ENCODE data around the gene UGT1A5. TPM values are rescaled to one million over a fixed set of nuclear protein-coding genes. Genes with fewer than 3 reads are reported as not detected.
"Not testable (repeated sequence)": the region's sequence is repeated elsewhere in the genome, so short reads cannot be mapped to it uniquely, and the experiment has no call there.

The UGT1A5 gene
- total RNA-seq, 2 donors from 2014 or later, result not detected

DNA sequence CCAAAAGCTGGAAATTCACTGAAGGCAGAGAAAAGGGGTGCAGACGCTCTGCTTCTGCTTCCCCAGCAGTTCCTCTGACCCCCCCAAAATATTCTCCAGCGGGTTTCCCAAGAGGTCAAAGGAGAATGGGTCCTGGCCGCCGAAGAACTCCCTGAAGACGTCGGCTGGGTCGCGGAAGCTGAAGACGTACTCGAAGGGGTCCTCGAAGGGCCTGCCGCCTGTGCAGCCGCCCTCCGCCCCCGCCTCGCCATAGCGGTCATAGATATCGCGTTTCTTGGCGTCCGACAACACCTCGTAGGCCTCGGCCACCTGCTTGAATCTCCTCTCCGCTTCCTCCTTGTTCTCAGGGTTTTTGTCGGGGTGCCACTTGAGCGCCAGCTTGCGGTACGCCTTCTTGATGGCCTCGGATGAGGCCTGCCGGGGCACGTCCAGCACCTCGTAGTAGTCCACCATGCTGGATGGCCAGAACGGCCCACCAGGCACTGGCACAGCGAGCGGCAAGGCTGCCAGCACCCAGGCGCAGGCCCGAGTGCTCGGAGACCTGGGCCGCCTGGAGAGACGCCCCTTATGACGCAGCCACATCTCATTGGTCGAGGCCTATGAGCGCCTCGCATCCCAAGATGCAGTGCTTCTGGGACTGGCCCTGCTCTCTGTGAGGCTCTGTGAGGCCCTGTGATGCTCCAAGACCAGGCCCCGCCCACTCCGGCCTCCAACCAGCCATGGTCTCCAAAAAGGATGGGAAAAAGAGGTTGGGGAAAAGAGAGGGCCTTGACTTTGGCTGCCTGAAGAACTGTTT, 31.0 kb downstream of the UGT1A5 start:
- no peak overlapping the region for H3K4me3 ChIP-seq (ENCODE audit: low read length)
- H3K9me3 ChIP-seq (ENCODE audit: control insufficient read depth, low read length), result peaks cover 16% of the 10 kb centered on the region
- Mint-ChIP-seq H3K4me1 (no peaks in the 10 kb centered on the region), H3K27ac (no peak overlapping the region), H3K4me3 (no peak overlapping the region), H3K27me3 (ENCODE audit: insufficient read depth) (peaks cover 10% of the 10 kb centered on the region), H3K9me3 (peaks cover 23% of the 10 kb centered on the region), H3K36me3 (ENCODE audit: low read depth) (no peaks in the 10 kb centered on the region)
- no peak overlapping the region for H3K9ac ChIP-seq (ENCODE audit: extremely low read depth, low read length, poor library complexity, severe bottlenecking)
- no peaks in the 10 kb centered on the region for H3K36me3 ChIP-seq (ENCODE audit: control insufficient read depth, insufficient read depth, low read length)
- TF ChIP-seq, protein P1, sequence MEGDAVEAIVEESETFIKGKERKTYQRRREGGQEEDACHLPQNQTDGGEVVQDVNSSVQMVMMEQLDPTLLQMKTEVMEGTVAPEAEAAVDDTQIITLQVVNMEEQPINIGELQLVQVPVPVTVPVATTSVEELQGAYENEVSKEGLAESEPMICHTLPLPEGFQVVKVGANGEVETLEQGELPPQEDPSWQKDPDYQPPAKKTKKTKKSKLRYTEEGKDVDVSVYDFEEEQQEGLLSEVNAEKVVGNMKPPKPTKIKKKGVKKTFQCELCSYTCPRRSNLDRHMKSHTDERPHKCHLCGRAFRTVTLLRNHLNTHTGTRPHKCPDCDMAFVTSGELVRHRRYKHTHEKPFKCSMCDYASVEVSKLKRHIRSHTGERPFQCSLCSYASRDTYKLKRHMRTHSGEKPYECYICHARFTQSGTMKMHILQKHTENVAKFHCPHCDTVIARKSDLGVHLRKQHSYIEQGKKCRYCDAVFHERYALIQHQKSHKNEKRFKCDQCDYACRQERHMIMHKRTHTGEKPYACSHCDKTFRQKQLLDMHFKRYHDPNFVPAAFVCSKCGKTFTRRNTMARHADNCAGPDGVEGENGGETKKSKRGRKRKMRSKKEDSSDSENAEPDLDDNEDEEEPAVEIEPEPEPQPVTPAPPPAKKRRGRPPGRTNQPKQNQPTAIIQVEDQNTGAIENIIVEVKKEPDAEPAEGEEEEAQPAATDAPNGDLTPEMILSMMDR (conservative IDR thresholded peaks at IDR 0.05), result no peak
- 94 to 98% methylated on average over 36 to 44 of the region's 46 CpGs for WGBS, 2 experiments (ENCODE audit: insufficient coverage in 1 of 2, insufficient read length in 1 of 2)
- DNase-seq, result no peak
- H3K4me1 ChIP-seq (ENCODE audit: control insufficient read depth, insufficient read depth, low read length), result no peaks in the 10 kb centered on the region
- H3K27me3 ChIP-seq (ENCODE audit: control insufficient read depth, insufficient read depth, low read length, poor library complexity, severe bottlenecking), result no peaks in the 10 kb centered on the region
- H3K27ac ChIP-seq (ENCODE audit: low read depth, low read length), result no peak overlapping the region

DNA sequence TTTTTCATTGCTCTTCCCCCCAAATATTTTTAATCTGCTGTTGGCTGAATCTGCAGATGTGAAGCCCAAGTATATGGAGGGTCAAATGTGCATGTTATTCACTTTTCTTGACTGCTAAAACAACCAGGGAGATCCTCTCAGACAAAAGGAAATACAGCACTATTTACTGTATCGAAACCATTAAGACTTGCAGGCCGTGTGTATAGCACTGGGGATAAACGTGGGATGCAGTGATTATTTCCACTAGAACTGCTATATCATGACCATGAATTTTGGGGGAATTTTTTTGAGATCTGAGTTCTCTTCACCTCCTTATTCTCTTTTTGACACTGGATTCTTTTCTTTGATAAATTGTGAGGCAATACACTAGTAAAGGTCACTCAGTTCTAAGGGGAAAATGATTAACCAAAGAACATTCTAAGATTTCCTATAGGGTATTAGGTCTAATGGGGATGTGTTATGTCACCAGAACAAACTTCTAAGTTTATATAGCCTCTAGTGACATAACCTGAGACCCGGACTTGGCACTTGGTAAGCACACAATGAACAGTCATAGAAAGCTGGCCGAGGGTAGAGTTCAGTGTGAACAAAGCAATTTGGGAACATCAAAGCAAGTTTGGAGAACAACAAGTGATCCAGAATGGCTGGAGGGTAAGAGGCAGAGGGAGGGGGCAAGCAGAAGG, 32.5 kb downstream of the UGT1A5 start:
- H3K9me3 ChIP-seq (ENCODE audit: control insufficient read depth, low read length), result peaks cover 5% of the 10 kb centered on the region
- H3K4me1 Mint-ChIP-seq, result no peaks in the 10 kb centered on the region
- TF ChIP-seq, protein P1 (conservative IDR thresholded peaks at IDR 0.05), result no peak
- no peak overlapping the region for H3K4me3 Mint-ChIP-seq
- H3K4me3 ChIP-seq (ENCODE audit: low read length), result no peak overlapping the region
- DNase-seq, result no peak
- H3K27me3 Mint-ChIP-seq (ENCODE audit: insufficient read depth), result peaks cover 10% of the 10 kb centered on the region
- H3K27ac Mint-ChIP-seq, result no peak overlapping the region
- peaks cover 22% of the 10 kb centered on the region for H3K9me3 Mint-ChIP-seq
- H3K27ac ChIP-seq (ENCODE audit: low read depth, low read length), result no peak overlapping the region
- no peaks in the 10 kb centered on the region for H3K36me3 Mint-ChIP-seq (ENCODE audit: low read depth)
- H3K9ac ChIP-seq (ENCODE audit: extremely low read depth, low read length, poor library complexity, severe bottlenecking), result no peak overlapping the region
- no peaks in the 10 kb centered on the region for H3K4me1 ChIP-seq (ENCODE audit: control insufficient read depth, insufficient read depth, low read length)
- no peaks in the 10 kb centered on the region for H3K36me3 ChIP-seq (ENCODE audit: control insufficient read depth, insufficient read depth, low read length)
- H3K27me3 ChIP-seq (ENCODE audit: control insufficient read depth, insufficient read depth, low read length, poor library complexity, severe bottlenecking), result no peaks in the 10 kb centered on the region
- 92 to 100% methylated on average over 3 to 5 of the region's 5 CpGs for WGBS, 2 experiments (ENCODE audit: insufficient coverage in 1 of 2, insufficient read length in 1 of 2)

DNA sequence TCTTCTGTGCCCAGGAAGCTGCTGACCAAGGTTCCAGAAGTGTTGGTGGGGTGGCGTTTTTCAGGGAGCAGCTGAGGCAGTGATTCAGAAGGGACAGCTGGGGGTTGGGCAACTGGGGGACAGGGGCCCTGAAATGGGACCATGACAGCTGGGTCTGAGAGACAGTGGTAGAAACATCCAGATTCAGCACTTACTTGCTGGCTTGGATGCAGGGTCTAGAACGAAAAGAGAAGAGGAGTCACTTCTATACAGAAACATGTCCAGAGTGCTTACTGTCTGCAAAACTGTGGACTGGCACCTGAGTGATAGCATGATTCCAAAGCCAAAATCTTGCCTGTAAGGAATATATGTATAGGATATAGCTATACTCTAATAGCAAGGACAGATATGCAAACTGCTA, 33.1 kb downstream of the UGT1A5 start:
- H3K4me3 Mint-ChIP-seq; H3K27me3 Mint-ChIP-seq (ENCODE audit: insufficient read depth); H3K4me1 Mint-ChIP-seq; H3K36me3 ChIP-seq (ENCODE audit: control insufficient read depth, insufficient read depth, low read length); H3K4me3 ChIP-seq (ENCODE audit: low read length); H3K9ac ChIP-seq (ENCODE audit: extremely low read depth, low read length, poor library complexity, severe bottlenecking); H3K27ac Mint-ChIP-seq; DNase-seq; H3K4me1 ChIP-seq (ENCODE audit: control insufficient read depth, insufficient read depth, low read length); H3K36me3 Mint-ChIP-seq (ENCODE audit: low read depth); H3K9me3 ChIP-seq (ENCODE audit: control insufficient read depth, low read length); H3K27ac ChIP-seq (ENCODE audit: low read depth, low read length); H3K27me3 ChIP-seq (ENCODE audit: control insufficient read depth, insufficient read depth, low read length, poor library complexity, severe bottlenecking): not testable (repeated sequence)
- WGBS, 2 experiments (ENCODE audit: insufficient coverage in 1 of 2, insufficient read length in 1 of 2), result 95 to 100% methylated on average over 1 to 2 of the region's 2 CpGs
- peaks cover 24% of the 10 kb centered on the region for H3K9me3 Mint-ChIP-seq

All from endodermal cell (in vitro differentiated cells).